Measurements from ENCODE around the gene TCF12. TPM values are rescaled to one million over a fixed set of nuclear protein-coding genes. Genes with fewer than 3 reads are reported as not detected.

The TCF12 gene
- total and polyA plus RNA-seq, 2 of the 8 experiments (the other 6 are each of a cell fraction or from before 2014, with no cell fraction given), result 85.8 to 101 TPM

GRCh38 chr15:56883088-56883487 is 35.4 kb upstream of the TCF12 start:
- H3K36me3 ChIP-seq (ENCODE audit: control insufficient read depth in 2 of 4, insufficient read depth in 4 of 4, low read length in 3 of 4), result no peaks in the 10 kb centered on the region
- no peak overlapping the region for H3K14ac ChIP-seq (ENCODE audit: insufficient read length)
- POLR2A ChIA-PET (ENCODE audit: partially characterized antibody), result interaction anchor here (1.1 to 2.0 kb wide), 2 partner anchors 35 to 77 kb away, joined by 4 to 14 read pairs; partner anchors contain the start of gene TCF12
- no peak overlapping the region for H3K27ac ChIP-seq (ENCODE audit: low read depth, low read length)
- no peak overlapping the region for H4K91ac ChIP-seq (replicated peaks; ENCODE audit: insufficient read length, low read length)
- no peak overlapping the region for H3K4me3 ChIP-seq (ENCODE audit: extremely low read depth in 1 of 4, insufficient read depth in 2 of 4, low read depth in 3 of 4, low read length in 4 of 4)
- no peak overlapping the region for H2AFZ ChIP-seq (ENCODE audit: low read length)
- no peak overlapping the region for H2BK5ac ChIP-seq (ENCODE audit: low read depth, low read length)
- no peak overlapping the region for H2AK5ac ChIP-seq (ENCODE audit: low read depth, low read length)
- H3K9me3 ChIP-seq (ENCODE audit: insufficient read depth in 2 of 2, low read depth in 1 of 2, low read length in 1 of 2), result no peaks in the 10 kb centered on the region
- CTCF ChIA-PET (ENCODE audit: partially characterized antibody), result interaction anchor here (2.0 to 2.3 kb wide), 2 partner anchors 10 to 14 kb away, joined by 4 to 7 read pairs; no protein-coding TSS in a partner anchor
- no peaks in the 10 kb centered on the region for H3K79me1 ChIP-seq (ENCODE audit: low read depth, low read length)
- peaks cover 8% of the 10 kb centered on the region for H3K23me2 ChIP-seq (ENCODE audit: low read depth, low read length)
- no peak overlapping the region for H3K18ac ChIP-seq (ENCODE audit: extremely low read depth, low read length)
- H3K9ac ChIP-seq (replicated peaks in 1 of 4; ENCODE audit: extremely low read depth in 1 of 4, low read depth in 3 of 4, low read length in 3 of 4), result no peak overlapping the region
- H3K56ac ChIP-seq (replicated peaks; ENCODE audit: insufficient read length, low read depth, low read length), result no peak overlapping the region
- H3K27me3 ChIP-seq (replicated peaks in 1 of 4; ENCODE audit: control insufficient read depth in 3 of 4, extremely low read depth in 1 of 4, insufficient read depth in 3 of 4, low read length in 3 of 4), result no peaks in the 10 kb centered on the region
- TF ChIP-seq SUZ12 (IDR thresholded peaks at IDR 0.05; ENCODE audit: low read length), result no peak
- no peak for TF ChIP-seq USF2 (IDR thresholded peaks at IDR 0.05; ENCODE audit: low read length)
- no peak for TF ChIP-seq YY1 (IDR thresholded peaks at IDR 0.05; ENCODE audit: low read depth, low read length)
- TF ChIP-seq KDM5A (IDR thresholded peaks at IDR 0.05; ENCODE audit: low read length), result no peak
- no peak for TF ChIP-seq TEAD4 (IDR thresholded peaks at IDR 0.05; ENCODE audit: low read depth, low read length)
- TF ChIP-seq RBBP5 (IDR thresholded peaks at IDR 0.05; ENCODE audit: borderline replicate concordance, low read depth, low read length), result no peak
- TF ChIP-seq TAF7 (optimal IDR thresholded peaks at IDR 0.05; ENCODE audit: borderline replicate concordance, low read depth, low read length), result no peak
- no peak overlapping the region for H3K23ac ChIP-seq (ENCODE audit: insufficient read length)
- WGBS, 2 experiments (ENCODE audit: extremely low coverage in 1 of 2, insufficient coverage in 1 of 2, insufficient read length in 1 of 2, insufficient replicate concordance in 2 of 2, low coverage in 1 of 2, low lambda C conversion rate in 2 of 2, missing lambda C conversion rate in 1 of 2), result 81% methylated on average over 4 of the region's 4 CpGs; no CpG with 5 or more reads in 1 of the 2 experiments
- DNase-seq (ENCODE audit: low read depth in 1 of 2, low spot score in 2 of 2) (no peak), FAIRE-seq (no peak)
- H2BK120ac ChIP-seq (replicated peaks; ENCODE audit: low read depth, low read length), result no peak overlapping the region
- no peak overlapping the region for H2BK12ac ChIP-seq (ENCODE audit: low read depth, low read length)
- no peak overlapping the region for H2BK15ac ChIP-seq (ENCODE audit: low read length)
- H4K20me1 ChIP-seq (replicated peaks in 1 of 2; ENCODE audit: control insufficient read depth in 1 of 2, insufficient read depth in 2 of 2, low read length in 2 of 2), result no peaks in the 10 kb centered on the region
- no peaks in the 10 kb centered on the region for H3K79me2 ChIP-seq (ENCODE audit: control insufficient read depth in 1 of 2, insufficient read depth in 2 of 2, low read length in 2 of 2)
- H3K4ac ChIP-seq (replicated peaks; ENCODE audit: insufficient read length, low read depth, low read length), result no peak overlapping the region
- no peak overlapping the region for H4K5ac ChIP-seq (ENCODE audit: insufficient read length, low read depth, low read length)
- H4K8ac ChIP-seq (ENCODE audit: extremely low read depth, insufficient read depth, low read length), result no peak overlapping the region
- no peak overlapping the region for H3K4me2 ChIP-seq (ENCODE audit: insufficient read depth in 1 of 2, low read depth in 2 of 2, low read length in 2 of 2)
- peaks cover 0 to 7% (median 5%) of the 10 kb centered on the region in 4 experiments; a peak in 4 of 7 replicates for H3K4me1 ChIP-seq (replicated peaks in 1 of 4; ENCODE audit: control insufficient read depth in 3 of 4, insufficient read depth in 4 of 4, low read length in 3 of 4)
- no peak overlapping the region for H2BK20ac ChIP-seq (ENCODE audit: low read length)
